ENCODE results near the gene PAQR4.

Gene PAQR4

GRCh38 chr16:2950353-2950724, 18.8 kb upstream of the PAQR4 start:
- DNase-seq (ENCODE audit: low spot score): no peak
- H3K9me3 ChIP-seq (ENCODE audit: severe bottlenecking): no peaks in the 10 kb centered on the region
- no peak overlapping the region for H3K4me3 ChIP-seq (ENCODE audit: severe bottlenecking)
- no peaks in the 10 kb centered on the region for H3K27me3 ChIP-seq (ENCODE audit: insufficient read depth, poor library complexity, severe bottlenecking)
- H3K4me1 ChIP-seq (ENCODE audit: insufficient read depth, poor library complexity, severe bottlenecking): no peaks in the 10 kb centered on the region
- H3K36me3 ChIP-seq (ENCODE audit: low read depth): no peaks in the 10 kb centered on the region
- TF ChIP-seq CTCF (IDR thresholded peaks at IDR 0.05; ENCODE audit: poor library complexity, severe bottlenecking): no peak
- H3K27ac ChIP-seq (ENCODE audit: poor library complexity, severe bottlenecking): no peak overlapping the region
- ATAC-seq (ENCODE audit: low read depth): no peak

- DNase-seq (ENCODE audit: low spot score) (no peak), ATAC-seq (ENCODE audit: low read depth) (no peak)
- no peaks in the 10 kb centered on the region for H3K36me3 ChIP-seq (ENCODE audit: low read depth)
- H3K27me3 ChIP-seq (ENCODE audit: insufficient read depth, poor library complexity, severe bottlenecking): no peaks in the 10 kb centered on the region
- no peak overlapping the region for H3K27ac ChIP-seq (ENCODE audit: poor library complexity, severe bottlenecking)
- H3K9me3 ChIP-seq (ENCODE audit: severe bottlenecking): no peaks in the 10 kb centered on the region
- H3K4me3 ChIP-seq (ENCODE audit: severe bottlenecking): no peak overlapping the region
- H3K4me1 ChIP-seq (ENCODE audit: insufficient read depth, poor library complexity, severe bottlenecking): no peaks in the 10 kb centered on the region
- no peak for TF ChIP-seq CTCF (IDR thresholded peaks at IDR 0.05; ENCODE audit: poor library complexity, severe bottlenecking)
These were observed 18.4 kb upstream of the PAQR4 start for GRCh38 chr16:2950773-2951172.

- Histone ChIP-seq H3K27ac (ENCODE audit: poor library complexity, severe bottlenecking) (no peak overlapping the region), H3K4me3 (ENCODE audit: severe bottlenecking) (no peak overlapping the region), H3K9me3 (ENCODE audit: severe bottlenecking) (no peaks in the 10 kb centered on the region), H3K27me3 (ENCODE audit: insufficient read depth, poor library complexity, severe bottlenecking) (no peaks in the 10 kb centered on the region), H3K36me3 (ENCODE audit: low read depth) (no peaks in the 10 kb centered on the region), H3K4me1 (ENCODE audit: insufficient read depth, poor library complexity, severe bottlenecking) (no peaks in the 10 kb centered on the region)
- no peak for TF ChIP-seq CTCF (IDR thresholded peaks at IDR 0.05; ENCODE audit: poor library complexity, severe bottlenecking)
- ATAC-seq (ENCODE audit: low read depth) (0 out of 3 replicates have a peak, but pooled peaks have one; percentile 44), DNase-seq (ENCODE audit: low spot score) (peak; percentile 58)
These were observed 16.5 kb upstream of the PAQR4 start for GRCh38 chr16:2952679-2953078.

GRCh38 chr16:2953706-2954627, 15.2 kb upstream of the PAQR4 start:
- Histone ChIP-seq H3K4me1 (ENCODE audit: insufficient read depth, poor library complexity, severe bottlenecking) (no peaks in the 10 kb centered on the region), H3K9me3 (ENCODE audit: severe bottlenecking) (no peaks in the 10 kb centered on the region), H3K27ac (ENCODE audit: poor library complexity, severe bottlenecking) (no peak overlapping the region), H3K36me3 (ENCODE audit: low read depth) (no peaks in the 10 kb centered on the region), H3K4me3 (ENCODE audit: severe bottlenecking) (no peak overlapping the region), H3K27me3 (ENCODE audit: insufficient read depth, poor library complexity, severe bottlenecking) (no peaks in the 10 kb centered on the region)
- DNase-seq (ENCODE audit: low spot score) (no peak), ATAC-seq (ENCODE audit: low read depth) (no peak)
- TF ChIP-seq CTCF (IDR thresholded peaks at IDR 0.05; ENCODE audit: poor library complexity, severe bottlenecking): no peak
